Activated naive CD4-positive, alpha-beta T cell treated with Interleukin-2 at 50 U/mL for 16 hours (primary cell): Measurements from ENCODE around the gene PYGO2.
A peak's percentile ranks its signal among the peaks of the same experiment; 100 is the strongest.
"Not testable (repeated sequence)": the region's sequence is repeated elsewhere in the genome, so short reads cannot be mapped to it uniquely, and the experiment has no call there.

Source experiments
- DNase-seq: peaks from one replicate; pipeline ENCODE4 v3.0.0-alpha.2; 2020

The PYGO2 gene

GRCh38 chr1:154940213-154940560, 21.4 kb downstream of the PYGO2 start:
- no peak for DNase-seq

- no peak for DNase-seq
These were observed 22.8 kb downstream of the PYGO2 start for GRCh38 chr1:154938604-154939399.

- DNase-seq = no peak
These were observed 23.6 kb downstream of the PYGO2 start for GRCh38 chr1:154937988-154938386.

- peak; percentile 89 for DNase-seq
These were observed 24.2 kb downstream of the PYGO2 start for GRCh38 chr1:154937085-154937987.

DNA sequence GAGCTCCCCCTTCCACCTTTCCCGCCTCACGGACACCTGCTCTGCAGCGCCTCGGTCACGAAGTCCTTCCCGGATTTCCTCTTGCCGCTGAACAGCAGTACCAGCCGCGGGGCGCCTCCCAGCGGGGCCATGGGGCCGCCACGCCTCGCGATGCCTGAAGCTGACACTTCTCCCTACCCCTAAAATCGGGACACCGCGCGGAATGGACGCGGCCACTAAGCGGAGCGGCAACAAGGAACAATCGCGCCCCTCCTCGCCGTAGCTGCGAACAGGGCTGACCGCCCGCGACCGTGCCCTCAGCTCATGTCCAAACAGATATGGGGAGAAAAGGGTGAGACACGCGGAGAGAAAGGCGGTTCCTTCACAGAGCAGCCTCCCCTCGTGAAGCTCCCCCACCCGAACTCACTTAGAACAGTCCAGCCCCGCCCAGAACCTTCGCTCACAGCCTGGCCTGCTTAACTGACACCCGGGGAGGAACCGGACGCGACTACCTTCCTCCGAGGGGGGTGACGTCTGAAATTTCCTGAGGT, 25.0 kb downstream of the PYGO2 start, which contains the start of gene PMVK:
Gene PMVK, minus strand, starts transcription at position 165 of the 530 bp plus-strand sequence. Its CDS starts 34 bp downstream, at position 131.
- DNase-seq = peak; percentile 96

DNA sequence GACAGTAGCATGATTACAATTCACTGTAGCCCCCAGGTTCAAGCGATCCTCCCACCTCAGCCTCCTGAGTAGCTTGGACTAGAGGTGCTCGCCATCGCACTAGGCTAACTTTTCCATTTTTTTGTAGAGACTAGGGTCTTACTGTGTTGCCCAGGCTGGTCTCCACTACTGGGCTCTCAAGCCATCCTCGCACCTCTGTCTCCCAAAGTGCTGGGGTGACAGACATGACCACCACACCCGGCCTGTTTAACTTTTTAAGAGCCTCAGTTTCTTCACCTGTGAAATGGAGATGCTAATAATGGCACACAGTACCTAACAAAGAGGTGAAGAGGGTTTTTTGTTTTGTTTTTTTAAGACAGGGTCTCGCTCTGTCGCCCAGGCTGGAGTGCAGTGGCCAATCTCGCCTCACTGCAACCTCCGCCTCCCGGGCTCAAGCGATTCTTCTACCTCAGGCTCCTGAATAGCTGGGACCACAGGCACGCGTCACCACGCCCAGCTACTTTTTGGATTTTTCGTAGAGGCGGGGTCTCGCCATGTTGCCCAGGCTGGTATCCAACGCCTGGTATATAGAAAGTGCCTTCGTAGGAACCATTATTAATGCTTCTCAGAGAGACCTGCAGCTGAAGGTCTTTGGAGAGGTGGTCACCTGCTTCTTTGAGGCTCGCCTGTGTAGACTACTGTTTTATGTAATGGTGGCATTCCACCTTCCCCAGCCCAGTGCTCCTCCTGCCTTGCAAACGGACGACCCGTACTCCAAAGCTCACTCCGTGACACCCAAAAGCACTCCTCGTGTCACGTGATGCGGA, 25.6 kb downstream of the PYGO2 start:
- peak; percentile 47 for DNase-seq

GRCh38 chr1:154934358-154934948, 27.1 kb downstream of the PYGO2 start:
- DNase-seq = no peak

- DNase-seq = no peak
These were observed 29.6 kb downstream of the PYGO2 start for GRCh38 chr1:154931940-154932487.

DNA sequence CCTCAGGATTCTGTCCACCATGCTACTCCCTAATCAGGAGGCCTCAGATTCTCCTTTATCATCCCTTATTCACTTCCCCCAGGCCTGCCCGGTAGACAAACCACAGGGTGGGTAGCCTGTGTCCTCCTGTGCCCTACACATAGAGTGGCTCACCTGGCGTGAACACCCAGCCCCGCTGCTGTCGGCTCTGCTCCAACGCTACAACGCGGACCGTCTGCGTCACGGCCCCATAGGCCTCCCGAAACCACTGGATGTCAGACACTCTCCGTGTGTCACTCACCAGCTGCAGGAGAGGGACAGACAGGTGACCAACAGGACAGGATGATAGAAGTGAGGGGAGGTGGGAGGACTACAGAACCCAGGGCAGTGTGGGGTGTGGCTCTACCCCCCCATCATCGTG, 35.4 kb downstream of the PYGO2 start:
- DNase-seq = no peak

DNA sequence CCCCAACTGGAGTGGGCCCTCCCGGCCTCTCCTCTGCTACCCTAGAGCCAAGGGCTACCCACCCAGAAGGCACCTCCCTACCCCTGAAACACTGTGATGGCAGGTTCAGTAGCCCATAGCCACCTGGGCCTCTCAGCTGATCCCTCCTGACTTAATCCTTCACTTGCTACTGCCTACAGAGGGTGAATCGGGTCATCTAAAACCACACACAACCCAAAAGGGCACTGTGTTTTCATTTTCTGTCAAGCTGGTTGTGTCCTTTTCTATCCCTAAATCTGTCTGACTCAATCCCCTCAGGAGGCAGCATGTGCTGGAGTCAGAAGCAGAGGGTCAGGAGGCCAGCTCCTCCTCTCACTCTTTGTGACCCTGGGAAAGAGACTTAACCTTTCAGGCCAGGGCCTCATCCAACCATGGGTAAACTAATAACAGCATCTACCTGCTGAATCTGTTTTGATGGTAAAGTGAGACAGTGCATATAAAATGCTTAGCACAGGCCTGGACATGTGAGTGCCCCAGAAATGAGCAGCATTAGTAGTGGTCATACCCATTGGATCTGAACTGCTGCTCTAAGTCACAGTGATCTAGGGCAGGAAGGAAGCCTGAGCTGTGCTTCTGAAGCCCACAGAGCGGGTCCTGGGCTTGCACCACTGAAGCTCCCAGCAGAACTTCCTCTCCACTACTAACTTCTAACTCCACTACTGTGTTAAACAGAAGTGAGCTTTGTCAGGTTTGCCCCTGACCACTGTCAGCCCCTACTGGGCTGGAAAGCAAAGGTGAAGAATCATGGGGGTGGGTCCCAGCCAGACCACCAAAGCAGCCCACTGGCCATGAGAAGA, 36.0 kb downstream of the PYGO2 start:
- no peak for DNase-seq

DNA sequence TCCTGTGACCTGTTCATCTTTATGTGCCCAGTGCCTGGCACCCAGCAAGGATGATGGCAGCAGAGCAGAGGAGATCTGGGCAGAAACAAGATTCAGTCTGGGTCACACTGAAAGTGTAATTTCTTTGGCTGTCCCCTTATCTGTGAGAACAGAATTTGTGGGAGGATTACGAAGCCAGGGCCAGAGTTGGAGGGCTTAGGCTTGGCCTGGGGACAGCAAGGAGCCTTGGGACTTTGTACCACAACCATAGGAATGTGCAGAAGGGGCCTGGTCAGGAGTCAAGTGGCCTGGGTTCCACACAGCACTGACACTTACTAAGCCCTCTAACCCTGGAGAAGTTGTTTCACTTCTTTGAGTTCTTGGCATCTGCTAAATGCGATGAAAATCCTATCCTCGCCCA, 37.9 kb downstream of the PYGO2 start:
- no peak for DNase-seq

- DNase-seq = no peak
These were observed 48.3 kb downstream of the PYGO2 start for GRCh38 chr1:154913273-154913672.

DNA sequence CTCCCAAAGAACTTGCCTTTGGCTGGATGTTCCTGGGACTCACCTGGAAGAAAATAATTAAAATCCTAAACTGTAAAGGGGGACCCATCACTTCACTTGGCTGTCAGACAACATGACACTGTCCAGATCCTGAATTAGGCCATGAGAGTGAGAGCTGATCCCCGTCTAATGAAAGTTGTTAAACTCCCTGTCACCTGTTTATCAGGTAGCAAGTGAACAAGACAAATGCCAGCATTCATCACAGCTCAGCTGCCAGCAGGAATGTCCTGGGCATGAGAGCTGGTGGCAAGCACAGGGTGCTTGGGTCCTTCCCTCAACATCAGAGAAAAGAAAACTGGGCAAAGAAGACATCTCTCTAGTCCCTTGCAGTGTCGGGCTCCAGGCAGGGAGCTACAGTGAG, 48.8 kb downstream of the PYGO2 start:
- no peak for DNase-seq

DNA sequence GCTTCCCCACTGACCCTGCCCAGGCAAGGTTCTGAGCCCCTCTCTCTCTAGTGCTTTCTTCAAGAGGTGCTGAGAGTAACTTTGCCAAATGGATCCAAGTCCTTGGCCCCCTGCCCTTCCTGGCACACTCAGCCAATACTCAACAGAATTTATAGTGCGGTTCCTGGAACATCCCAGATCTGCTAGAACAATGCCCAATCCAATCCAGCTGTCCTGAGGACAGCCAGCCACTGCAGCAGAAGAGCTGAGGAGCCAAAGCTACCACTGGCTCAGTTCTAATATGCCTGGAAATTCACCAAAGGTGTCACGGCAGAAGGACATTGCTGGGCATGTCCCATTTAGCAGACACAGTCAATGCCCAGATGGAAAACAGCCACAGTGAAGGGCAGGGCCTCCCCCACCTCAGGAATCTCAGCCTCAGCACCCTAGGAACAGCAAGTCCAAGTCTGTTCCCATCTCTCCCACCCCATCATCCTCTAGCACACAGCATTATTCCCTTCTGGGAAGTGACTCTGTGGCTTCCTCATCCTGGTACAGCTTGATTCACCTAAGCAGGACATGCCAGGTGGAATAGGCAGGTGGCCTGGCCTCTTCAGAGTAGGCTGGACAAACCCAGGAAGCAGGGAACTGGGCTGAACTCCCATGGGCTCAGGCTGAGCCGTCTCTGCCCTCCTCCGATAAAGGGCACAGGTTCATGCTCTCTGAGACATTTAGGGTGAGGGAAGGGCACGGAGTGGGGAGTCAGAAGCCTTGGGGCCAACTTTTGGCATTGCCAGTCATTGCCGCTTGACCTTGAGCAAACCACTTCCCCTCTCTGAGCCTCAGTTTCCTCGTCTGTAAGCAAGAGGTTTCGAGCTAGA, 49.7 kb downstream of the PYGO2 start:
- no peak for DNase-seq

DNA sequence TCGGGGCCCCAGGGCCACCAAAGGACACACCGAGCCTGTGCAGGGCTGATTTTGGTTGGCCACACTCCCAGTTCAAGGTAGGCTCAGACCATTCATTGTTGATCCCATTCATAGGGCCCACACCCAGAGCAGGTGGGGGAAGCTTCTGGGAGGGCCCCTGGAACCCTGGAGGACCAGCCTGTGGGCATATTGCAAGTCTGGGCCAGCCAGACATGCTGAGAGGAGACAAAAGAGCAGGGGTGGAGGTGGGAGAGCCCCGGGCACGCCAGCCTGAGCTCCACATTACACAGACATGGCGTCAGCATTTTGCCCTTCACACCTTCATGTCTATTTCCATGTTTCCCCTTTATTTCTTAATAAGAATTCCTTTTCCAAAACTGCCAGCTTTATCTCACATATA, 50.7 kb downstream of the PYGO2 start:
- DNase-seq = no peak

DNA sequence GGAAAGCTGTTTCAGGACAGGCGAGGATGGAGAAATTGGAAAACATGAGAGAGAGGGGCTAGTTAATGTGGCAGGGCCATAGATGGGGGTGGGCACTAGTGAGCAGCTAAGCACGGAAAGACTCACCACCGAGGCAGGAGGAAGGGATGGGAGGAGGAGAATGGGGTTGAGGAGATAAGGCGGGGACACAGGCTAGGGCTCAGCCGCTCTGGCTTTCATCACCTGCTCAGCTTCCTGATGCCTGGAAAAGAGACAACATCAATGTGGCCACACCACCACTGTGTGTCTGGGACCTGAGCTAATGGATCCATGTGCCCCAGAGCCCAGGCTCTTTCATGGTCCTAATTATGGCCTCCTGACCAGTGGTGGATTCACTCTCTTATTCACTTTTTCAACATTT, 52.6 kb downstream of the PYGO2 start:
- no peak for DNase-seq

GRCh38 chr1:154908129-154908528, 53.5 kb downstream of the PYGO2 start:
- DNase-seq = not testable (repeated sequence)
